GM19452 (cell line): ENCODE results near the gene ABCF3.

Experiments
- ATAC-seq: cut with Tn5 transposase; IDR thresholded peaks from one replicate; pipeline ENCODE4 v1.9.1; 2021; ENCODE audit not compliant: unreplicated experiment

The ABCF3 gene

GRCh38 chr3:184166671-184167070, 19.3 kb upstream of the ABCF3 start:
- no peak for ATAC-seq

- no peak for ATAC-seq
Observed at GRCh38 chr3:184167786-184168185, 18.2 kb upstream of the ABCF3 start.

GRCh38 chr3:184168363-184169120, 17.5 kb upstream of the ABCF3 start:
- ATAC-seq = no peak

- no peak for ATAC-seq
Observed at GRCh38 chr3:184169896-184170875, 15.8 kb upstream of the ABCF3 start.

GRCh38 chr3:184171562-184171961, 14.4 kb upstream of the ABCF3 start:
- ATAC-seq = no peak

- no peak for ATAC-seq
Observed at GRCh38 chr3:184172681-184173373, 13.2 kb upstream of the ABCF3 start.

GRCh38 chr3:184173374-184173722, 12.7 kb upstream of the ABCF3 start:
- no peak for ATAC-seq

GRCh38 chr3:184174284-184174645, 11.7 kb upstream of the ABCF3 start:
- peak; percentile 2 for ATAC-seq

- ATAC-seq = peak; percentile 95
Observed at GRCh38 chr3:184174646-184175492, 11.1 kb upstream of the ABCF3 start, which contains the start of gene AP2M1. Gene AP2M1 (plus strand): TSS chr3:184174855. CDS start chr3:184176994, 2,139 bp downstream.

- ATAC-seq = no peak
Observed at GRCh38 chr3:184175506-184175905, 10.5 kb upstream of the ABCF3 start.

- ATAC-seq = no peak
Observed at GRCh38 chr3:184175981-184176376, 10.0 kb upstream of the ABCF3 start.

- no peak for ATAC-seq
Observed at GRCh38 chr3:184176377-184177330, 9.3 kb upstream of the ABCF3 start.

- ATAC-seq = no peak
Observed at GRCh38 chr3:184177331-184177731, 8.7 kb upstream of the ABCF3 start.

- no peak for ATAC-seq
Observed at GRCh38 chr3:184177767-184178306, 8.2 kb upstream of the ABCF3 start.

GRCh38 chr3:184178521-184179138, 7.4 kb upstream of the ABCF3 start:
- ATAC-seq = no peak

GRCh38 chr3:184180165-184180564, 5.8 kb upstream of the ABCF3 start:
- no peak for ATAC-seq

GRCh38 chr3:184181596-184181995, 4.4 kb upstream of the ABCF3 start:
- no peak for ATAC-seq

GRCh38 chr3:184183679-184184078, 2.3 kb upstream of the ABCF3 start:
- no peak for ATAC-seq
